SHP77 treated with DMSO at 0.1 percent for 48 hours (cell line): Measurements from ENCODE around the gene IL3RA.
"Not testable (repeated sequence)": the region's sequence is repeated elsewhere in the genome, so short reads cannot be mapped to it uniquely, and the experiment has no call there.

Experiments used
- DNase-seq: peaks from one replicate; lab custom pipeline; 2025; lab: John Stamatoyannopoulos, UW

Gene IL3RA

DNA sequence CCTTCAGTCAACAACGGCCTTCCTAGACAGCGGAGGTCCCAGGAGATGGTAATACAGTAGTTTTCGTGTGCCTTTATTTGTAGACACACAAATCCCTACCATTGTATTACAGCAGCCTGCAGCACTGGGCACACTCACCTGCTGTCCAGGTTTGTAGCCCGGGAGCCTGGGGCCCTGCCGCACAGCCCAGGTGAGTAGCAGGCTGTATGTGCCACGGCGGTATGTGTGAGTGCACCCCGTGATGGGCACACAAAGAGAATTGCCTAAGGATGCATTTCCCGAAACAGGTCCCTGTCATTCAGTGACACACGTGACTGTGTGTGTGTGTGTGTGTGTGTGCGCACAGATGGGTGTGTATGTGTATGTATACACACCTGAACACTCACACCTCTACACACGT, 63.5 kb downstream of the IL3RA start:
- no peak for DNase-seq

DNA sequence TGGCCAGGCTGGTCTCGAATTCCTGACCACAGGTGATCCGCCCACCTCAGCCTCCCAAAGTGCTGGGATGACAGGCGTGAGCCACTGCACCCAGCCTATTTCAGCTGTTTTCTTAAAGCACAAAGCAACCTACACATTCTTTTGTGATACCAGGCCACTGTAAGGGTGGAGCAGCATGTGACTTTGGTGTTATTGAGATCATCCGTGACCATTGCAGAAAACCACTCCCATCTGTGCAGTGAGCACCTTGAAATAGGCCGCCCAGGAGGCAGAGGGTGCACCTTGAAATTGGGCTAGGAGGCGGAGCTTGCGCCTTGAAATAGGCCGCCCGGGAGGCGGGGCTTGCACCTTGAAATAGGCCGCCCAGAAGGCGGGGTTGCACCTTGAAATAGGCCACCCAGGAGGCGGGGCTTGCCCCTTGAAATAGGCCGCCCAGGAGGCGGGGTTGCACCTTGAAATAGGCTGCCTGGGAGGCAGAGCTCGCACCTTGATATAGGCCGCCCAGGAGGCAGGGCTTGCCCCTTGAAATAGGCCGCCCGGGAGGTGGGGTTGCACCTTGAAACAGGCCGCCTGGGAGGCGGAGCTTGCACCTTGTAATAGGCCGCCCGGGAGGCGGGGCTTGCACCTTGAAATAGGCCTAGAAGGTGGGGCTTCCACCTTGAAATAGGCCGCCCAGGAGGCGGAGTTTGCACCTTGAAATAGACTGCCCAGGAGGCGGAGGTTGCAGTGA, 64.3 kb downstream of the IL3RA start:
- no peak for DNase-seq

- DNase-seq, result no peak
Measured at GRCh38 chrX:1401611-1402430, 65.2 kb downstream of the IL3RA start.

DNA sequence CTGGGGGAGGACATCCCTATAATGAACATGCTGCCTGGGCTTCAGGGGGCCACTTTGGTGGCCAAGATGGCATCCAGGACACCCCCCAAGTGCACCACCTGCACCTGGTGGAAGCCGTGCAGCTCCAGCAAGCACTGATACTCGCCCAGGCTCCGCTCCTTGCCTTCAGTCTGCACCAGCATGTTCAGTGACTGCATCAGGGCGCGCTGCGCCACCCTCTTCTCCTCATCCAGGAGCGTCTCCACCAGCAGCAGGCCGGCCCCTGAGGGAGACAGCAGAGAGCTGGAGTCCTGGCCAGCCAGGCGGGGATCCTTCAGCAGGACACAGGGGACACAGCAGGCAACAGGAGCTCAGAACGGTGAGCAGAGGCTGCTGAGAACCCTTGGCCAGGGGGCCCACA, 66.6 kb downstream of the IL3RA start:
- DNase-seq, result no peak

GRCh38 chrX:1403867-1404266, 67.3 kb downstream of the IL3RA start:
- DNase-seq, result not testable (repeated sequence)

DNA sequence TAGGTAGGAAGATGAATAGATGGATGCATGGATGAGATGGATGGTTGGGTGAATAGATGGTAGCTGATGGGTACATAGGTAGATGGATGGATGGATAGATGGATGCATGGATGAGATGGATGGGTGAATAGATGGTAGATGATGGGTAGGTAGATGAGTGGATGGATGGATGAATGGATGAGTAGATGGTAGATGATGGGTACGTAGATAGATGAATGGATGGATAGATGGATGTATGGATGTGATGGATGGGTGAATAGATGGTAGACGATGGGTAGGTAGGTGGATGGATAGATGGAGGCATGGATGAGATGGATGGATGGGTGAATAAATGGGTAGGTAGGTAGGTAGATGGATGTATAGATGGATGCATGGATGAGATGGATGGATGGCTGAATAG, 69.2 kb downstream of the IL3RA start:
- not testable (repeated sequence) for DNase-seq

- DNase-seq, result no peak
Measured at GRCh38 chrX:1407035-1407434, 70.5 kb downstream of the IL3RA start.

GRCh38 chrX:1411326-1411725, 74.7 kb downstream of the IL3RA start:
- no peak for DNase-seq

DNA sequence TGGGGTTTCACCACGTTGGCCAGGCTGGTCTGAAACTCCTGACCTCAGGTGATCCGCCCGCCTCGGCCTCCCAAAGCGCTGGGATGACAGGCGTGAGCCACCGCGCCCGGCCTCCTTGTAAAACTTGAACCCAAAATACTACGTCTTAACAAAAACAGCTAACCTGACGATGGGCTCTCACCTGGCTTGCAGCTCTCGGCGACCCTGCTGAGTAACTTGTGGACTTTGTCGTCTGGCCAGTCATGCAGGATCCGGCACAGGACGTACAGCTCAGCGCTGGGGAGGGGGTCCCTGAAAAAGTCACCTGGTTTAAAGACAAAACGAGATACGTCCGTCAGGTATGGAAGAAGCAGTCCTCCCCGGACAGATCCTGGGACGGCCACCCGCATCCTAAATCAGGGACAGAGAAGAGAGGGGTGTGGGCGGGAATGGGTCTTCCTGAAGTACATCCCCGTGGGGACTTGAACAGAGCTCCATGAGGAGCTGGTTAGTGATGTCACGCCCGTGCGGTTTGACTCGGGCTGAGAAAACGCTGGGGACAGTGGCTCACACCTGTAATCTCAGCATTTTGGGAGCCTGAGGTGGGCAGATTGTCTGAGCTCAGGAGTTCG, 76.1 kb downstream of the IL3RA start:
- no peak for DNase-seq

DNA sequence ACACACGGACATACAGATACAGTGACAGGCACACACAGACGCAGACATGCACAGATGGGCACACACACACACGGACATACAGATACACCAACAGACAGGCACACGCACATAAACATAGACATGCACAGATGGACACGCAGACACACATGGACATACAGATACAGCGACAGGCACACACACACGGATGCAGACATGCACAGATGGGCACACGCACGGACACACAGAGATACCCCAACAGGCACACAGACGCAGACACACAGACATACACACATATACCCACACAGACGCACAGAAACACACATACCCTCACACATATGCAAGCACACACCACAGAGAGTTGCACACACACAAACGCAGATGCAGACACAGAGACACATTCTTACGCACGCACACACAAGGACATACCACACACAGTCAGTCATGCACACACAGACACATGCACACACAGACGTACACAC, 79.8 kb downstream of the IL3RA start:
- DNase-seq, result no peak

DNA sequence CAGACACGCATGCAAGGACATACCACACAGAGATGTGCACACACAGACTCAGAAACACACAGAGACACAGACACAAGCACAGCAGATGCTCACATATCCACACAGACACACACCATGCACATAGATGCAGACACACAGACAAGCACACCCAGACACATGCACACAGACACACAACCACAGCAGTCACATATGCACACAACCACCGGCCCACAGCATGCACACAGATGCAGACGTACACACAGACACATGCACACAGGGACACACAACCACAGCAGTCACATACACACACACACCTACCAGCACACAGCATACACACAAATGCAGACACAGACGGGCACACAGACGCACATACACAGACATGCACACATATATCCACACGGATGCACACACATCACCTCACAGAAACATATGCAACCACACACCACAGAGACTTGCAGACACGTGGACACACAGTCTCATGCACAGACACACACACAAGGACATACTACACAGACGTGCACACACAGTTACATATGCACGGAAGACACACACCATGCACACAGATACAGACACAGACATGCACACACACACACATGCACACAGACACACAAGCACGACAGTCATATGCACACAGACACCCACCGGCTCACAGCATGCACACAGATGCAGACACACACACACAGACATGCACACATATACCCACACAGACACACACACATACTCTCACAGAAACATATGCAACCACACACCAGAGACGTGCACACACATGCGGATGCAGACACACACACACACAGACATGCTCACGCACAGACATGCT, 80.6 kb downstream of the IL3RA start:
- DNase-seq, result no peak

- no peak for DNase-seq
Measured at GRCh38 chrX:1417921-1418771, 81.6 kb downstream of the IL3RA start.

GRCh38 chrX:1418901-1419544, 82.4 kb downstream of the IL3RA start:
- no peak for DNase-seq

GRCh38 chrX:1419545-1420355, 83.2 kb downstream of the IL3RA start:
- DNase-seq, result no peak

DNA sequence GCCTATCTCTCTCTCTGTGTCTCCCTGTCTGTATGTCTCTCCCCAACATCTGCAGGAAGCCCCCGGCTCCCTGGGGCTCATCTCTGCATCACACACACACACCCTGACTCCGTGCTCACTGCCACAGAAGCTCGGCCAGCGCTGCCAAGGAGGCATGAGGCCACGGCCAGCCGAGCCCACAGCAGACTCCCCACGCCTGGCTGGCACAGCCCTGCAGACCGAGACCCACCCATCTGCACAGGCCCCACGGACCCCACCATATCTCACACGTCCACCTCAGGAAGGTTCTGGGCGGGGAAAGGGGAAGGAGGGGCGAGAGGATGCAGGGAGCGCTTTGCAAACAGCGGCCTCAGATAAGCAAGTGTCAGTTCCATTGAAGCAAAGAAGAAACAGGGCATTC, 83.8 kb downstream of the IL3RA start:
- no peak for DNase-seq

- DNase-seq, result no peak
Measured at GRCh38 chrX:1421433-1422134, 85.0 kb downstream of the IL3RA start.

GRCh38 chrX:1422135-1422465, 85.5 kb downstream of the IL3RA start:
- no peak for DNase-seq

DNA sequence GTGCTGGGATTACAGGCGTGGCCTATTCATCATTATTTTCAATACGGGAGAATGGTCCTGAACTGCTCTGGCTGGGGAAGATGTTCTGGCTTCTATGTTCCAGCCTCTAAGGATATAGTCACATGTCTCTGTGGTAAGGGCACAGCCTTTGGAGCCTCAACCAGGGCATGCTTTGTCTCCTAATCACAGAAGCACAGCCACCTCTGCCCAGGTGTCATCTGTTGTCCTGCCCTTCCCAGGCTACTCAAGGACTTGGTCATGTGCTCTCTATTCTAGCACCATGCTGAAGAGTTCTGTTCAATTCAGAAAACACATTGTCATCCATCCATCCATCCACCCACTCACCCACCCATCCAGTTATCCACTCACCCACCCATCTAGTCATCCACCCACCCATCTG, 86.6 kb downstream of the IL3RA start:
- DNase-seq, result no peak

GRCh38 chrX:1424147-1424851, 87.7 kb downstream of the IL3RA start:
- no peak for DNase-seq
